Measurements from ENCODE around the gene CLASP1.

GRCh38 chr2:121387591-121388325 is 261.5 kb downstream of the CLASP1 start:
- TF ChIP-seq POLR2A (IDR thresholded peaks at IDR 0.05): no peak
- no peak for TF ChIP-seq CTCF (IDR thresholded peaks at IDR 0.05)
